ENCODE measurements around the gene MIER3. TPM values are rescaled to one million over a fixed set of nuclear protein-coding genes. Genes with fewer than 3 reads are reported as not detected.

MIER3 gene
- total and polyA plus RNA-seq, 8 donors: 16.6 to 39.9 (median 36.5) TPM

- Histone ChIP-seq H3K36me3 (no peaks in the 10 kb centered on the region), H3K4me1 (no peaks in the 10 kb centered on the region), H3K27me3 (peaks cover 0 to 15% of the 10 kb centered on the region in 2 donors), H3K27ac (no peak overlapping the region), H3K9me3 (no peaks in the 10 kb centered on the region), H3K4me3 (no peak overlapping the region)
- intact Hi-C loops (cut with DNase I): no loop called here
- no peak for TF ChIP-seq CTCF (IDR thresholded peaks at IDR 0.05)
- DNase-seq (peak in 1 of 4 donors; percentile 66), ATAC-seq (peak; percentile 97)
These were observed 25.1 kb upstream of the MIER3 start for GRCh38 chr5:56977021-56977420.

GRCh38 chr5:56974241-56974640, 22.3 kb upstream of the MIER3 start:
- intact Hi-C loops (cut with DNase I): no loop called here
- Histone ChIP-seq H3K27me3 (peaks cover 0 to 15% of the 10 kb centered on the region in 2 donors), H3K4me1 (no peaks in the 10 kb centered on the region), H3K9me3 (no peaks in the 10 kb centered on the region), H3K27ac (no peak overlapping the region), H3K36me3 (no peaks in the 10 kb centered on the region), H3K4me3 (no peak overlapping the region)
- no peak for DNase-seq
- no peak for TF ChIP-seq CTCF (IDR thresholded peaks at IDR 0.05)
- ATAC-seq: no peak

DNA sequence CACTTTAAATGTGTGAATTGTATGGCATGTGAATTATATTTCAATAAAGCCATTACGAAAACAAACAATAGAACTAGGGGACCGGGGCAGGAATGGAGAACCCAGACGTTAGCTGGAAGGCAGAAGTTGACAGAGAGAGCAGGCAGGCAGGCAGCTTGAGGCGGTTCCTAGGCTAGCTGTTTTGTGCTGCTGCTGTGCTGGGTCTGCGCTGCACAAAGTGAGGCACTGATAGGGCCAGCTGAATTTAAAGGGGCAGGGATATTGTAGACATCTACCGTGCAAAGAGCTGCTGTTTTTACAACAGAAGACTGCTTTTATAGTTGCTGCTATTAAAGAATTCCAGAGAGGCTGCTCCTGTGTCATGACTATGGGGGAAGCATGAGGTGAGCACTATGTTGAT, 21.6 kb upstream of the MIER3 start:
- Histone ChIP-seq H3K27me3 (peaks cover 0 to 15% of the 10 kb centered on the region in 2 donors), H3K27ac (no peak overlapping the region), H3K4me1 (no peaks in the 10 kb centered on the region), H3K36me3 (no peaks in the 10 kb centered on the region), H3K9me3 (no peaks in the 10 kb centered on the region), H3K4me3 (no peak overlapping the region)
- intact Hi-C loops (cut with DNase I): no loop called here
- ATAC-seq: no peak
- no peak for DNase-seq
- TF ChIP-seq CTCF (IDR thresholded peaks at IDR 0.05): no peak

- H3K27ac ChIP-seq: no peak overlapping the region
- intact Hi-C loops (cut with DNase I): no loop called here
- H3K36me3 ChIP-seq: no peaks in the 10 kb centered on the region
- H3K27me3 ChIP-seq: peaks cover 0 to 15% of the 10 kb centered on the region in 2 donors
- H3K4me3 ChIP-seq: no peak overlapping the region
- no peaks in the 10 kb centered on the region for H3K9me3 ChIP-seq
- no peak for ATAC-seq
- H3K4me1 ChIP-seq: no peaks in the 10 kb centered on the region
- no peak for DNase-seq
- no peak for TF ChIP-seq CTCF (IDR thresholded peaks at IDR 0.05)
These were observed 19.4 kb upstream of the MIER3 start for GRCh38 chr5:56971275-56971674.

DNA sequence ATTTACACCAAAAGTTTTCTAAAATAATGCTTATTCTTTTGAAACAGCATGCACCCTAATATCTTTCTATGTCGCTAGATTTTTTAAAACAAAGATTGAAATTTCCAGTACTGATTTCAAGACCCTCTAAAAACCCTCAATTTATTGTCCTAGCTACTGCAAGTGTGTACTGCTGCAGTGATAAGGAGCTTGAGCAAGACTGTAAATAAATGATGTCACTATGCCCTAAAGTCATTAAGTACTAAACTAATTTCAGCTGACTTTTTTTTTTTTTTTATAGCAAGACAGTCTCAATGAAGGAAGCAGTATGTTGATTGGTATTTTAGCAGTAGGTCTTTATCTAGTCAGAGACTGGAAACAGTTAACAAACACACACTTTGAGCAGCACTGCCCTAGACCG, 12.2 kb upstream of the MIER3 start:
- Histone ChIP-seq H3K27ac (no peak overlapping the region), H3K9me3 (no peaks in the 10 kb centered on the region), H3K36me3 (no peaks in the 10 kb centered on the region), H3K27me3 (peaks cover 4 to 8% of the 10 kb centered on the region in 2 donors), H3K4me1 (no peaks in the 10 kb centered on the region), H3K4me3 (no peak overlapping the region)
- ATAC-seq (peak; percentile 41), DNase-seq (peak in 2 of 4 donors; percentile 10 to 39)
- TF ChIP-seq CTCF (IDR thresholded peaks at IDR 0.05): no peak
- intact Hi-C loops (cut with DNase I): no loop called here

Data from left lung (tissue), 10 donors.